DMS114 treated with DMSO at 0.1 percent for 48 hours (cell line): ENCODE data around the gene TTYH1.
"Not testable (repeated sequence)": the region's sequence is repeated elsewhere in the genome, so short reads cannot be mapped to it uniquely, and the experiment has no call there.

Source experiments
- DNase-seq: peaks from one replicate; lab custom pipeline; 2025; ENCODE audit not compliant: unreplicated experiment; lab: John Stamatoyannopoulos, UW

Gene TTYH1

GRCh38 chr19:54459282-54460229 lies 44.3 kb downstream of the TTYH1 start:
- no peak for DNase-seq

- DNase-seq = no peak
Measured at GRCh38 chr19:54460230-54461005, 45.2 kb downstream of the TTYH1 start.

- no peak for DNase-seq
Measured at GRCh38 chr19:54461210-54461609, 45.9 kb downstream of the TTYH1 start.

- no peak for DNase-seq
Measured at GRCh38 chr19:54461613-54462012, 46.3 kb downstream of the TTYH1 start.

GRCh38 chr19:54462047-54462654 lies 46.9 kb downstream of the TTYH1 start:
- DNase-seq = no peak

GRCh38 chr19:54462655-54463530 lies 47.6 kb downstream of the TTYH1 start:
- DNase-seq = no peak

GRCh38 chr19:54463531-54464043 lies 48.3 kb downstream of the TTYH1 start, which contains the start of gene LENG9:
Gene LENG9, minus strand, starts transcription at chr19:54463778. Its CDS starts 252 bp downstream, at chr19:54463526.
- DNase-seq = peak; percentile 91

- peak; percentile 91 for DNase-seq
Measured at GRCh38 chr19:54464044-54464629, 48.9 kb downstream of the TTYH1 start.

GRCh38 chr19:54464630-54465425 lies 49.6 kb downstream of the TTYH1 start:
- peak; percentile 83 for DNase-seq

- no peak for DNase-seq
Measured at GRCh38 chr19:54465426-54466109, 50.3 kb downstream of the TTYH1 start.

GRCh38 chr19:54466110-54466480 lies 50.8 kb downstream of the TTYH1 start:
- not testable (repeated sequence) for DNase-seq

- DNase-seq = no peak
Measured at GRCh38 chr19:54469496-54469934, 54.3 kb downstream of the TTYH1 start.

GRCh38 chr19:54470276-54470887 lies 55.1 kb downstream of the TTYH1 start:
- DNase-seq = no peak

GRCh38 chr19:54470991-54471782 lies 55.9 kb downstream of the TTYH1 start:
- DNase-seq = no peak

- peak; percentile 42 for DNase-seq
Measured at GRCh38 chr19:54473071-54473891, 58.0 kb downstream of the TTYH1 start, which contains the start of gene CDC42EP5. Gene CDC42EP5, minus strand, starts transcription at chr19:54473296. Its CDS starts 7,749 bp downstream, at chr19:54465547.

- DNase-seq = no peak
Measured at GRCh38 chr19:54473892-54474372, 58.7 kb downstream of the TTYH1 start.
